Endothelial cell of umbilical vein (primary cell): ENCODE measurements around the gene R3HDM1. TPM values are rescaled to one million over a fixed set of nuclear protein-coding genes. Genes with fewer than 3 reads are reported as not detected.

ENCODE experiments used
- BruUV-seq: library from RNA; stranded (reverse); fragments of 400-500 nt; replicated peaks from 2 replicates; lab custom pipeline; 2021; lab: Mats Ljungman, UMichigan
- CTCF ChIA-PET: fragments of 300-600, 350-600 bp; sonication (Branson Sonifier 250); formaldehyde crosslinking; loops from one replicate; lab custom pipeline; 2021; ENCODE audit warnings: antibody characterized with exemption, inconsistent platforms; lab: Charles Lee
- POLR2A ChIA-PET: fragments of 300-600, 350-600 bp; sonication (Branson Sonifier 250); formaldehyde crosslinking; loops from one replicate; lab custom pipeline; 2021; ENCODE audit warnings: antibody characterized with exemption, inconsistent platforms; lab: Charles Lee
- DNase-seq: peaks from one replicate; pipeline ENCODE4 v3.0.0-alpha.2; 2011; ENCODE audit warnings: low read depth, low spot score
- FAIRE-seq: peaks from 2 replicates; lab custom pipeline; 2011; peaks lifted over from hg19 to GRCh38; lab: Jason Lieb, UNC
- H2AFZ ChIP-seq: 2 replicates; pipeline ENCODE4 v1.6.0; 2012; ENCODE audit warnings: low read depth, low read length, control low read depth, inconsistent platforms
- H3K27ac ChIP-seq: 2 replicates; pipeline ENCODE4 v1.5.1; 2011; ENCODE audit warnings: low read depth, mild to moderate bottlenecking, control low read depth, low read length, moderate library complexity; ENCODE audit not compliant: insufficient read depth
- H3K27me3 ChIP-seq, 2 experiments: 2 replicates each; pipeline versions ENCODE4 v1.6.0 to v1.6.1; 2011; ENCODE audit warnings: low read length in 2 of 2, mixed read lengths in 1 of 2; ENCODE audit not compliant: control insufficient read depth in 2 of 2, insufficient read depth in 2 of 2
- H3K36me3 ChIP-seq, 2 experiments: 2 replicates in 1 of 2; 3 replicates in 1 of 2; pipeline ENCODE4 v1.5.1; 2011; ENCODE audit warnings: low read length in 2 of 2, mild to moderate bottlenecking in 1 of 2, moderate library complexity in 1 of 2; ENCODE audit not compliant: control insufficient read depth in 2 of 2, insufficient read depth in 2 of 2; ENCODE audit errors: extremely low read depth in 1 of 2
- H3K4me1 ChIP-seq: 3 replicates; pipeline ENCODE4 v1.5.1; 2011; ENCODE audit warnings: mild to moderate bottlenecking, low read length; ENCODE audit not compliant: control insufficient read depth, insufficient read depth; ENCODE audit errors: extremely low read depth
- H3K4me2 ChIP-seq: 2 replicates; pipeline ENCODE4 v1.6.1; 2011; ENCODE audit warnings: low read length, control low read depth, mixed read lengths; ENCODE audit not compliant: insufficient read depth
- H3K4me3 ChIP-seq, 3 experiments: fragments of 200-600 bp in 1 of 3; sonication (generic), shearing (Covaris generic) in 1 of 3; replicated peaks in 1 of 3; 2 replicates each; pipeline ENCODE4 v1.5.1; 2011 to 2016; ENCODE audit warnings: control low read depth in 3 of 3, low read length in 3 of 3, mild to moderate bottlenecking in 2 of 3, inconsistent platforms in 1 of 3, low read depth in 1 of 3, moderate library complexity in 1 of 3; ENCODE audit not compliant: insufficient read depth in 1 of 3
- H3K79me2 ChIP-seq: 2 replicates; pipeline ENCODE4 v1.6.0; 2012; ENCODE audit warnings: low read length, inconsistent platforms; ENCODE audit not compliant: control insufficient read depth, insufficient read depth
- H3K9ac ChIP-seq: replicated peaks from 2 replicates; pipeline ENCODE3; 2011; ENCODE audit warnings: low read length, control low read depth; ENCODE audit not compliant: insufficient read depth; ENCODE audit errors: extremely low read depth
- H3K9me1 ChIP-seq: replicated peaks from 3 replicates; pipeline ENCODE4 v1.6.0; 2011; ENCODE audit warnings: mild to moderate bottlenecking, low read length; ENCODE audit not compliant: control insufficient read depth, insufficient read depth; ENCODE audit errors: extremely low read depth
- H3K9me3 ChIP-seq: replicated peaks from 2 replicates; pipeline ENCODE4 v1.5.1; 2012; ENCODE audit warnings: low read length, inconsistent platforms; ENCODE audit not compliant: control insufficient read depth, insufficient read depth
- H4K20me1 ChIP-seq: replicated peaks from 2 replicates; pipeline ENCODE3; 2011; ENCODE audit warnings: mild to moderate bottlenecking, low read length; ENCODE audit not compliant: control insufficient read depth, insufficient read depth; ENCODE audit errors: extremely low read depth
- EZH2 ChIP-seq: IDR thresholded peaks from 2 replicates; pipeline ENCODE4 v1.6.1; 2012; ENCODE audit warnings: borderline replicate concordance, low read depth, mild to moderate bottlenecking, moderate library complexity, low read length, inconsistent platforms; ENCODE audit not compliant: severe bottlenecking
- FOS ChIP-seq: IDR thresholded peaks from 2 replicates; pipeline ENCODE4 v1.6.1; 2011; ENCODE audit warnings: mild to moderate bottlenecking, low read length, moderate library complexity, borderline replicate concordance; ENCODE audit not compliant: insufficient read depth
- GATA2 ChIP-seq: IDR thresholded peaks from 2 replicates; pipeline ENCODE4 v1.7.0; 2011; ENCODE audit warnings: low read depth, mild to moderate bottlenecking, moderate library complexity, mixed read lengths, low read length; ENCODE audit not compliant: insufficient read length, insufficient read depth
- JUN ChIP-seq: IDR thresholded peaks from 2 replicates; pipeline ENCODE4 v1.6.1; 2011; ENCODE audit warnings: borderline replicate concordance, low read depth; ENCODE audit not compliant: insufficient read length, insufficient read depth
- MYC ChIP-seq: IDR thresholded peaks from one replicate; pipeline ENCODE4 v1.6.1; 2011; ENCODE audit warnings: mild to moderate bottlenecking, low read depth, low read length
- POLR2A ChIP-seq: IDR thresholded peaks from 2 replicates; pipeline ENCODE4 v1.6.1; 2012; ENCODE audit warnings: low read depth, mild to moderate bottlenecking, control low read depth, low read length
- POLR2AphosphoS5 ChIP-seq: IDR thresholded peaks from 2 replicates; pipeline ENCODE4 v1.6.1; 2012; ENCODE audit warnings: low read depth, mild to moderate bottlenecking, control low read depth, low read length, moderate library complexity; ENCODE audit not compliant: insufficient read depth
- dilution Hi-C: fragments of 300-500 bp; cut with MboI; formaldehyde crosslinking; loops from one replicate; pipeline ENCODE4 v1.15.0; 2019; ENCODE audit warnings: low sequenced_read_pairs; ENCODE audit not compliant: extremely low pct_ligation_motif_present
- intact Hi-C: fragments of 100-400 bp; cut with micrococcal nuclease; formaldehyde crosslinking; loops from one replicate; pipeline ENCODE4 v1.10.0; 2022
- polyA plus RNA-seq, 4 experiments: library from polyadenylated mRNA; depleted of rRNA in 3 of 4; stranded (reverse) in 3 of 4; unstranded in 1 of 4; fragments of >200 nt; gene quantifications; 2 replicates each; pipeline versions ENCODE4 v1.2.1 to v1.2.3, GENCODE V29; 2011 to 2012; ENCODE audit warnings: missing spikeins in 1 of 4
- total RNA-seq: library from RNA; stranded (reverse); gene quantifications from 2 replicates; pipeline ENCODE4 v1.2.3, GENCODE V29; 2021
- TF ChIP-seq, protein P1 (sequence below), 2 donors: IDR thresholded peaks; 1 replicate in 1 of 2; 2 replicates in 1 of 2; pipeline ENCODE4 v1.5.1; 2011; ENCODE audit warnings: low read length in 2 of 2, mild to moderate bottlenecking in 2 of 2, moderate library complexity in 2 of 2, control low read depth in 1 of 2, inconsistent platforms in 1 of 2, low read depth in 1 of 2; ENCODE audit not compliant: insufficient read depth in 1 of 2; ENCODE audit errors: extremely low read depth in 1 of 2
- TF ChIP-seq, protein P2 (sequence below): IDR thresholded peaks from 2 replicates; pipeline ENCODE4 v1.6.1; 2011; ENCODE audit not compliant: insufficient read depth, insufficient read length

Gene R3HDM1
- total and polyA plus RNA-seq, 2 donors (not counting 3 experiments of a cell fraction or from before 2014, with no cell fraction given): 36.6 to 61.8 TPM

DNA sequence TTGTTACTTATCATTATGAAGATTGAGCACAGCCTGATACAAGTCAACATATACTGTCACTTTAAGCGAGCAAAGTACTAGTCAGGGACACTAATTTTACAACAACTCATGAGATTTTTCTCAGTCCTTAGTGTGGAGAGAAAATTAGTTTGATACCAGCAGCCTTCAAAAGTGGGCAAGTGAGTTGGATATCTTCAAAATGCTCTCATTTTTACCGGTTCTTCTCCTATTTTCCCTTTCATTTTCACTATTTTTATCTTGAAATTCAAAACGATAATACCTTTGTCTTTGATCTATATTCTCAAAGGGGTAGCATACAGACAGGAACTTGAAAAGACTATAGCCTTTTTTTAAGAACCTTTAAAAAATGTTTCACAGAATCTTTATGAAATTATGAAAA is 158.4 kb downstream of the R3HDM1 start:
- Histone ChIP-seq H3K4me3 (no peak overlapping the region), H3K27ac (no peak overlapping the region), H3K36me3 (peaks cover 0 to 2% of the 10 kb centered on the region in 2 experiments), H3K4me2 (no peak overlapping the region), H2AFZ (no peak overlapping the region), H3K4me1 (peaks cover 6% of the 10 kb centered on the region), H3K9me3 (no peaks in the 10 kb centered on the region), H3K9ac (no peak overlapping the region), H3K79me2 (no peaks in the 10 kb centered on the region), H3K9me1 (peaks cover 3% of the 10 kb centered on the region), H3K27me3 (no peaks in the 10 kb centered on the region), H4K20me1 (no peaks in the 10 kb centered on the region)
- TF ChIP-seq POLR2AphosphoS5: no peak
- TF ChIP-seq EZH2: no peak
- no peak for TF ChIP-seq MYC
- no peak for TF ChIP-seq FOS
- TF ChIP-seq JUN: no peak
- no peak for TF ChIP-seq POLR2A
- TF ChIP-seq, protein P1, sequence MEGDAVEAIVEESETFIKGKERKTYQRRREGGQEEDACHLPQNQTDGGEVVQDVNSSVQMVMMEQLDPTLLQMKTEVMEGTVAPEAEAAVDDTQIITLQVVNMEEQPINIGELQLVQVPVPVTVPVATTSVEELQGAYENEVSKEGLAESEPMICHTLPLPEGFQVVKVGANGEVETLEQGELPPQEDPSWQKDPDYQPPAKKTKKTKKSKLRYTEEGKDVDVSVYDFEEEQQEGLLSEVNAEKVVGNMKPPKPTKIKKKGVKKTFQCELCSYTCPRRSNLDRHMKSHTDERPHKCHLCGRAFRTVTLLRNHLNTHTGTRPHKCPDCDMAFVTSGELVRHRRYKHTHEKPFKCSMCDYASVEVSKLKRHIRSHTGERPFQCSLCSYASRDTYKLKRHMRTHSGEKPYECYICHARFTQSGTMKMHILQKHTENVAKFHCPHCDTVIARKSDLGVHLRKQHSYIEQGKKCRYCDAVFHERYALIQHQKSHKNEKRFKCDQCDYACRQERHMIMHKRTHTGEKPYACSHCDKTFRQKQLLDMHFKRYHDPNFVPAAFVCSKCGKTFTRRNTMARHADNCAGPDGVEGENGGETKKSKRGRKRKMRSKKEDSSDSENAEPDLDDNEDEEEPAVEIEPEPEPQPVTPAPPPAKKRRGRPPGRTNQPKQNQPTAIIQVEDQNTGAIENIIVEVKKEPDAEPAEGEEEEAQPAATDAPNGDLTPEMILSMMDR (IDR thresholded peaks at IDR 0.05; ENCODE audit: extremely low read depth in 1 of 2, insufficient read depth in 1 of 2, low read depth in 1 of 2, low read length in 2 of 2): no peak
- no peak for TF ChIP-seq GATA2
- TF ChIP-seq, protein P2, sequence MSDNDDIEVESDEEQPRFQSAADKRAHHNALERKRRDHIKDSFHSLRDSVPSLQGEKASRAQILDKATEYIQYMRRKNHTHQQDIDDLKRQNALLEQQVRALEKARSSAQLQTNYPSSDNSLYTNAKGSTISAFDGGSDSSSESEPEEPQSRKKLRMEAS: no peak
- FAIRE-seq (no peak), DNase-seq (no peak)
- intact Hi-C loops (no loop called here), dilution Hi-C loops (no loop called here)
- no TSS peak for BruUV-seq
- CTCF ChIA-PET: no interaction called here
- POLR2A ChIA-PET: no interaction called here
